Measurements from ENCODE around the gene SPTB.

Gene SPTB

DNA sequence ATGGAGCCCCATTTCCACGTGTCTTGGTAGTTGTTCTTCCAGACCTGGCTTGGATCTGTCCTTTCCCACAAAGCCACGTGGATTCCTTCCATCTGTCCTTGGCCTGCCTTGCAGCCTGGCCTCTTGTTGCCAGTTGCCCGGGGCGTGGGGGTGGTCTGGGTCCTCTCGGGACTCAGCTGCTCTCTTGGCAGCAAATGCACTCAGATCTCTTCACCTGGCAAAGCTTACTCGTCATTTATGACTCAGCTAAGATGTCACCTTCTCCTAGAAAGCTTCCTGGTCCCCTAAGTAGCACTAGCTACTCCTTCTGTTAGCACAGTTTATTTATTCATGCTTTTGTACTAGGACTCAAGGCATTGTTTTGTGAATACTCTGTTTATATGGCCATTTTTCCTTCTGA lies 161.8 kb downstream of the SPTB start:
- Histone ChIP-seq H3K9ac (ENCODE audit: low read depth, low read length) (no peak overlapping the region), H3K27me3 (ENCODE audit: control insufficient read depth, insufficient read depth, low read length) (peaks cover 7% of the 10 kb centered on the region; the same call in 1 of the 2 replicates), H3K4me3 (ENCODE audit: low read depth, low read length) (no peak overlapping the region), H3K36me3 (ENCODE audit: control insufficient read depth, insufficient read depth, low read length) (no peaks in the 10 kb centered on the region), H3K9me3 (ENCODE audit: control insufficient read depth, insufficient read depth, low read length) (peaks cover 5% of the 10 kb centered on the region; the same call in 1 of the 2 replicates), H3K4me1 (ENCODE audit: control insufficient read depth, insufficient read depth, low read length) (peaks cover 78% of the 10 kb centered on the region), H3K27ac (ENCODE audit: low read depth, low read length) (no peak overlapping the region)

DNA sequence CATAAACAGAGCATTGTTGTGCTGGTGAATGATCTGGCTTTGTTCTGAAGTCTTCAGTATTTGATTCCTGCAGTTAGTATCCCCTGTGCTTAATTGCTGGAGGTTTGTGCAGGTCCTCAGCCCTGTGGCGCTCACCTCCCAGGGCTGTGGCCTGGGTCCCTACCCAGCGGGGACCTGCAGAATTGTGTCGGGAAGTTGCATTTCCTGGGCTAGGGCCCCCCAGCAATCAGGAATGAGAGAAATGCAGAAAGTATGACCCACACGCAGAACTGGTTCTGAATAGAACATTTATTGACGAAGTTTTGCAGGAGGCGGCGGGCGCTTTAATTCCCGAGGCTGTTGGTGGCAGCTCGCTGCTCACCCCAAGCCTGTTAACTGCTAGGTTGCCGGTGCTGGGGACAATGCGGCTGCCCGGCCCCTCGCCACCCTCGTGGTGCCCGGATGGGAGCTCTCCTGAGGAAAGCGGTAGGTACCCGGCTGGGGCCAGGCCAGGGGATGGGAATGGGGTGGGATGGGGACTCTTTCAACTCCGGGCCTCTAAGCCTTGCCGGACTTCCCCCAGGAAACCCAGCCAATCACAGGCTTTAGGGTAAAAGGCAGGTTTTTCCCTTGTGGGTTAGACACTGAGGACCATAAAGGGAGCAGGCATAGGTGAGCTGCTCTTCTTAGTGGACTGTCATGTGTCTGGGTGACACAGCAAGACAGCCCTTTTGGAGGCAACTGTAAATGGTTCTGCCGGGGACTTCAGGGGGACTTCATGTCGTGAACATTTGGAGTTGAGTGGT lies 163.9 kb downstream of the SPTB start:
- Histone ChIP-seq H3K9ac (ENCODE audit: low read depth, low read length) (no peak overlapping the region), H3K27me3 (ENCODE audit: control insufficient read depth, insufficient read depth, low read length) (peaks cover 7% of the 10 kb centered on the region; the same call in 1 of the 2 replicates), H3K9me3 (ENCODE audit: control insufficient read depth, insufficient read depth, low read length) (peaks cover 5% of the 10 kb centered on the region; the same call in 1 of the 2 replicates), H3K4me1 (ENCODE audit: control insufficient read depth, insufficient read depth, low read length) (peaks cover 62% of the 10 kb centered on the region), H3K27ac (ENCODE audit: low read depth, low read length) (peak overlapping the region; percentile 80), H3K36me3 (ENCODE audit: control insufficient read depth, insufficient read depth, low read length) (no peaks in the 10 kb centered on the region), H3K4me3 (ENCODE audit: low read depth, low read length) (peak overlapping the region; percentile 50)

DNA sequence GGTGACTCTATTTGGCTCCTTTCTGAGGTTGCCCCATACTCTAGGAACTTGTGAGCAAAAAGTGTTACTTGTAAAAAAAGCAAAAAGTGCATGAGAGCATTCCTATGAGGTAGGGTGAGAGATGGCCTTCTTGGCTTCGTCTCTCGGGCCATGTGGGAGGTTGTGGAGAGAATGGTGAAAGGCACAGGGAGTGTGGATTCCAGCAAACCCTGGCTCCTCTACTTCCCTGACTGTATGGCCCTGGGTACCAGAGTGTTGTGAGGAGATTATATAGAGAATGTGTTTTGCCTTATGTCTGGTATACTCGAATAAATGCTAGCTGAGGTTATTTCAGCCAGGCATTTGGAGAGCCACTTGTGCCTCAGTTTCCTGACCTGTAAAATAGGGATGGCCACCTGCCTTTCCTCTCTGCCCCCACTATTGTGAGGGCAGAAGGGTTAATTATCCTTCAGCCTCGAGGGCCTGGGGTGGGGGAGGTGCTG lies 164.5 kb downstream of the SPTB start:
- H3K27ac ChIP-seq (ENCODE audit: low read depth, low read length), result peak overlapping the region; percentile 80
- peaks cover 7% of the 10 kb centered on the region; the same call in 1 of the 2 replicates for H3K27me3 ChIP-seq (ENCODE audit: control insufficient read depth, insufficient read depth, low read length)
- peak overlapping the region; percentile 50; the same call in 1 of the 2 replicates for H3K4me3 ChIP-seq (ENCODE audit: low read depth, low read length)
- H3K9ac ChIP-seq (ENCODE audit: low read depth, low read length), result no peak overlapping the region
- H3K4me1 ChIP-seq (ENCODE audit: control insufficient read depth, insufficient read depth, low read length), result peaks cover 56% of the 10 kb centered on the region
- no peaks in the 10 kb centered on the region for H3K36me3 ChIP-seq (ENCODE audit: control insufficient read depth, insufficient read depth, low read length)
- H3K9me3 ChIP-seq (ENCODE audit: control insufficient read depth, insufficient read depth, low read length), result peaks cover 5% of the 10 kb centered on the region; the same call in 1 of the 2 replicates

DNA sequence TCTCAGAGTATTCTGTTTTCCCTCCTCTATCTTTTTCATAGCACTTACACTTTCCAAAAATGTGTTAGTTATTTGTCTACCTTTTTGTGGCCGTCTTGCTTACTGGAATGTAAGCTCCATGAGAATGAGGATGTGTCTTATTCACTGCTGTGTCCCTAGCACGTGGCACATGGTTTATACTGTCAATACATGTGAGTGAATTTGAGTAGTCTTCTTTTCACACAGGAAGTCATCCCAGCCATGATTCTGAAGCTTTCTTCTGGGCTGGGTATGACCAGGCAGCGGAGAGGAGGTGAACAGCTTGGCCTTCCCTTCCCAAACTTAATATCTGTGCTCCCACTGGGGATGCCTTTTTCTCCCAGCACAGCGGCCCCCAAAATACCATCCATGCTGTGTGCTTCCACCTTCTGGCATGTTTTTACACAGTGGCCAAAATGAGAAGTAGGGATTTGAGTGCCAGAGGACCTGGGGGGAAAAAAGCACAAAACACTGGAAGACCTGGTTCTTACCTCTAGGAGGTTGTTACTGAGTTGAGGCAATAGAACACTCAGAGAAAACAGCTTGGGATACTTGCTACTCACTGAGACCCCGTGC lies 165.2 kb downstream of the SPTB start:
- H3K4me3 ChIP-seq (ENCODE audit: low read depth, low read length), result no peak overlapping the region
- H3K4me1 ChIP-seq (ENCODE audit: control insufficient read depth, insufficient read depth, low read length), result peaks cover 54% of the 10 kb centered on the region
- 0 out of 2 replicates have a peak, but pooled peaks cover 3% of the 10 kb centered on the region for H3K36me3 ChIP-seq (ENCODE audit: control insufficient read depth, insufficient read depth, low read length)
- H3K27ac ChIP-seq (ENCODE audit: low read depth, low read length), result no peak overlapping the region
- peaks cover 7% of the 10 kb centered on the region; the same call in 1 of the 2 replicates for H3K27me3 ChIP-seq (ENCODE audit: control insufficient read depth, insufficient read depth, low read length)
- peaks cover 5% of the 10 kb centered on the region; the same call in 1 of the 2 replicates for H3K9me3 ChIP-seq (ENCODE audit: control insufficient read depth, insufficient read depth, low read length)
- H3K9ac ChIP-seq (ENCODE audit: low read depth, low read length), result no peak overlapping the region

DNA sequence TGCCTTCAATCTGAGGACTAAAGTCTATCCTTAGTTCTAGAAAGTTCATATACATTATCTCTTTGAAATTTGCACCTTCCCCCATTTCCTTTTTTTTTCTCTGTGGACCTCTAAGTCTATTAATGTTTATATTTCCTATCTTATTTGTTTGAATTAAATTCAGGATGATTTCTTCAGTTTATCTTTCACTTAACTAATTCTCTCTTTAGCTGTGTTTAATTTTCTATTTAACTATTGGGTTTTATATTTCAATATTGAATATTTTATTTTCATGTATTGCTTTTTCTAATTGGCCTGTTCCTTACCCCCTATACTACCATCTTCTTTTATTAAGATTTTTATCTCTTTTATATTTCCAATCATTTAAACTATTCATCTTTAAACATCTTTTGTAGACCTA lies 166.0 kb downstream of the SPTB start:
- H3K9me3 ChIP-seq (ENCODE audit: control insufficient read depth, insufficient read depth, low read length), result peaks cover 5% of the 10 kb centered on the region; the same call in 1 of the 2 replicates
- no peak overlapping the region for H3K9ac ChIP-seq (ENCODE audit: low read depth, low read length)
- H3K27ac ChIP-seq (ENCODE audit: low read depth, low read length), result no peak overlapping the region
- peaks cover 7% of the 10 kb centered on the region; the same call in 1 of the 2 replicates for H3K27me3 ChIP-seq (ENCODE audit: control insufficient read depth, insufficient read depth, low read length)
- H3K4me1 ChIP-seq (ENCODE audit: control insufficient read depth, insufficient read depth, low read length), result peaks cover 54% of the 10 kb centered on the region
- H3K36me3 ChIP-seq (ENCODE audit: control insufficient read depth, insufficient read depth, low read length), result 0 out of 2 replicates have a peak, but pooled peaks cover 3% of the 10 kb centered on the region
- no peak overlapping the region for H3K4me3 ChIP-seq (ENCODE audit: low read depth, low read length)

DNA sequence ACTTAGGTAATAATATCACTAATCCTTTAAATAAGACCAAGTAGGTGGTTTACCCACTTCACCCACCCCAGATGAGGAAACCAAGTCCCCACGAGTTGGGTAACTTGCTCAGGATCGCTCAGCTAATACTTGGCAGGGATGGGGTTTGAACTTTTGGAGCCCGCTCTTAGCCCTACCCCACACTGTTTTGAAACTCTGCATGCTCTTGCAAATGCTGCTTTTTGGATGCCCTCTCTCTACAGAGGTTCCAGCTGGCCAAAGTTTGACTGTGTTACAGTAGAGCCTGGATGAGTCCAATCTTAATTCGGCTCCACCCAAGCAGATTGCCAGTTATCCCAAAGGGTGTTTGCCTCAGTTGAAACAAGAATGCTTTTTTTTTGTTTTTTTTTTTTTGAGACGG lies 168.7 kb downstream of the SPTB start:
- peaks cover 5% of the 10 kb centered on the region; the same call in 1 of the 2 replicates for H3K9me3 ChIP-seq (ENCODE audit: control insufficient read depth, insufficient read depth, low read length)
- no peak overlapping the region for H3K4me3 ChIP-seq (ENCODE audit: low read depth, low read length)
- H3K36me3 ChIP-seq (ENCODE audit: control insufficient read depth, insufficient read depth, low read length), result 0 out of 2 replicates have a peak, but pooled peaks cover 3% of the 10 kb centered on the region
- peaks cover 52% of the 10 kb centered on the region for H3K4me1 ChIP-seq (ENCODE audit: control insufficient read depth, insufficient read depth, low read length)
- no peak overlapping the region for H3K27ac ChIP-seq (ENCODE audit: low read depth, low read length)
- H3K27me3 ChIP-seq (ENCODE audit: control insufficient read depth, insufficient read depth, low read length), result peaks cover 7% of the 10 kb centered on the region
- H3K9ac ChIP-seq (ENCODE audit: low read depth, low read length), result no peak overlapping the region

DNA sequence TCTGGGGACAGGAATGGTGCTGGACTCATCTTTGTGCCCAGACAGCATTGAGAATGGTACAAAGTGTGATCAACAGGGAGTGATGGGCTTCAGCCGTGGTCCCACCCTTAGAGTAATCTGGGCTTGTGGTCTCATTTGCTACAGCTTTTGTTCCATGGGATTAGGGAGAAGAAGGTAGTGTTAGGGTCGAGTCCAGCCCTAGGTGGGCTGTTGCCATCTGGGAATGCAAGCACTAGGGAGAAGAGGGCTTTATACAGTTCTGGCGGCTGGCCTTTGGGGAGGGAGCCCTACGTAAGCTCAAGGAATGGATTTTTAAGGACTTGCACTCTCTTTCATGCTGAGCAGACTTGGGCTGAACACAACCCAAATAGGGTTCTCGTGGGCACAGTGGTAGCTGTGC lies 170.6 kb downstream of the SPTB start:
- H3K4me1 ChIP-seq (ENCODE audit: control insufficient read depth, insufficient read depth, low read length), result peaks cover 46% of the 10 kb centered on the region
- H3K27me3 ChIP-seq (ENCODE audit: control insufficient read depth, insufficient read depth, low read length), result peaks cover 9% of the 10 kb centered on the region
- no peak overlapping the region for H3K9ac ChIP-seq (ENCODE audit: low read depth, low read length)
- H3K9me3 ChIP-seq (ENCODE audit: control insufficient read depth, insufficient read depth, low read length), result peaks cover 5% of the 10 kb centered on the region; the same call in 1 of the 2 replicates
- 0 out of 2 replicates have a peak, but pooled peaks cover 3% of the 10 kb centered on the region for H3K36me3 ChIP-seq (ENCODE audit: control insufficient read depth, insufficient read depth, low read length)
- peak overlapping the region; percentile 52; the same call in 1 of the 2 replicates for H3K4me3 ChIP-seq (ENCODE audit: low read depth, low read length)
- H3K27ac ChIP-seq (ENCODE audit: low read depth, low read length), result no peak overlapping the region

DNA sequence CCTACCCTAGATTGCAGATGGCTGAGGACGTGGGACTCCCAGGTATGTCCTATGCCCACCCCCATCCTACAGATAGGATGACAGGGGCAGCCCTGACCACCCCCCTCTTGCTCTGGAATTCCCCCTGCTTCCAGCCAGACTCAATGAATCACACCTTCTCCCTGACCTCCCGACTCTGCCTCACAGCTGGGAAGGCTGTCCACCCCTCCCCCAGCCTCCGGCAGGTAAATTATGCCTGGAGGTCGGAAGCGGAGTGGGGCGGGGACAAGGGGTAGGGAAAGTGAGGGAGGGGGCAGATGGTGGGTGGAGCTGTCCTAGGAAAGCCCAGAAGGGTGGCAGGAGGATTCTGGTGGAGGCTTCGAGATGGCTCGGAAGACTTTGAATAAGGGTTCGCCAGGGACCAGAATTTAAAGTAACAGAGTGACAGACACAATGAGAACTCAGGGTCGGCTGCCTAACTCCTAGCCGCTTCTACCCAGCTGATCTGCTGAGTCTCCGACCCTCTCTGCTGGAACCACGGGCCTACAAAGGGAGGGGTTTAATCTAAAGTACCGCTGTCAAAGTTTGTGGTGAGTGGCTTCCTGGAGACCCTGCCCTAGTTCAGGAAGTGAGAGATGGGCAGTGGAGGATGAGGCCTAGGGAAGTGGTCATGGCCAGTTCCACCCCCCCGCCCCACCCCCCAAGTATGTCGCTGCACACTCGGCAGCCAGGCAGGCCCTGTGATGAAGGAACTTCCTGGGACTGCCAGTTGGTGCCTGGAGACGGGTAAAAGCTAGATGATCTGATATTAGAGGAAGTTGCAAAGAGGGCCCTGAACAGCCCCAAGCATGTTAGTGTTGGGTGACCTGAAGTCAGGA lies 171.3 kb downstream of the SPTB start:
- peaks cover 46% of the 10 kb centered on the region for H3K4me1 ChIP-seq (ENCODE audit: control insufficient read depth, insufficient read depth, low read length)
- peaks cover 5% of the 10 kb centered on the region; the same call in 1 of the 2 replicates for H3K27me3 ChIP-seq (ENCODE audit: control insufficient read depth, insufficient read depth, low read length)
- no peak overlapping the region for H3K9ac ChIP-seq (ENCODE audit: low read depth, low read length)
- H3K4me3 ChIP-seq (ENCODE audit: low read depth, low read length), result peak overlapping the region; percentile 52
- H3K27ac ChIP-seq (ENCODE audit: low read depth, low read length), result peak overlapping the region; percentile 63
- 0 out of 2 replicates have a peak, but pooled peaks cover 3% of the 10 kb centered on the region for H3K36me3 ChIP-seq (ENCODE audit: control insufficient read depth, insufficient read depth, low read length)
- peaks cover 1% of the 10 kb centered on the region; the same call in 1 of the 2 replicates for H3K9me3 ChIP-seq (ENCODE audit: control insufficient read depth, insufficient read depth, low read length)

DNA sequence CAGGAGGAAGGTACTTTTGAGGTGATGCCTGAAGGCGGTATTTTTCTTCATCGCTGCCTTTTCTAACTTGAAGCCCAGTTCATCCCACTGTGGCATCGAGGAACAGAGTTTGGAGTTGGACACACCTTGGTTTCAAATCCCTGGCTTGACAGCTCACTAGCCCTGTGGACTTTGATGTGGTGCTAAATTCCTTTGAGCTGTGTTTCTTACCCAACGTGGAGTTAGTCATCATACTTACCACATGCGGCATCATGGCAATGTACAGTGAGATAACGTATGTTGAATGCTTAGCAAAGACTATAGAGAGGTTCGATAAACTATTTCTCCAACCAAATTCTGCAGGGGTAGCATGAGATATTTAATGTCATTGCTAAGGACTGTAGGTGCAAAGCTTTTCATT lies 172.0 kb downstream of the SPTB start:
- 0 out of 2 replicates have a peak, but pooled peaks cover 3% of the 10 kb centered on the region for H3K36me3 ChIP-seq (ENCODE audit: control insufficient read depth, insufficient read depth, low read length)
- H3K4me1 ChIP-seq (ENCODE audit: control insufficient read depth, insufficient read depth, low read length), result peaks cover 50% of the 10 kb centered on the region
- H3K9ac ChIP-seq (ENCODE audit: low read depth, low read length), result no peak overlapping the region
- H3K4me3 ChIP-seq (ENCODE audit: low read depth, low read length), result peak overlapping the region; percentile 52
- H3K9me3 ChIP-seq (ENCODE audit: control insufficient read depth, insufficient read depth, low read length), result no peaks in the 10 kb centered on the region
- peaks cover 5% of the 10 kb centered on the region; the same call in 1 of the 2 replicates for H3K27me3 ChIP-seq (ENCODE audit: control insufficient read depth, insufficient read depth, low read length)
- peak overlapping the region; percentile 59 for H3K27ac ChIP-seq (ENCODE audit: low read depth, low read length)

DNA sequence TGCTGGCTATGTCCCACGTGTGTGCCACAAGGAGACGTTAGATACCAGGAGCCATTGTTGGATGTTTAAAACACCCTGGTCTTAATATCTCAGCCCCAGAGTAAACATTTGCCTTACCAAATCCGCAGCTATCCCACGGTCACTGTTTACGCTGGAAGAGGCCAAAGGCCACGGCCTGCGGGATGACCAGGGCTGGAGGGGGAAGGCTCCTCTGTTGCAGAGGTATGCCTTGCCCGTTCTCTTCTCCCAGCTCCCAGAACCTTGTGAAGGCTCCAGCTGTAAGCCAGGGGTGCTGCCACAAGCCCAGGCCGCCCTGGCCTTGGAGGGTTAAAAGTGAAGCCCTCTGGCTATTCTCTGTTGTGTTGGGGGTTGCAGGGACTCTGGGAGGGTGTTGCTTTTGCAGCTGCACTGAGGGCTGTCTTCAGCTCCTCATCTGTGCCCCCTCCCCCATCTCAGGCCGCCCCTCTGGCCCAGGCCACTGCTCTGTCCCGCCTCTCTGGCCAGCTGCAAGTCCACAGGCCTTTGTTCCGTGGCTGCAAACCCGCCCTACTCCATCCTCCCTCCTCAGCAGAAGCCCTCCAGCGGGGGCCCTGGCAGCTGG lies 173.0 kb downstream of the SPTB start:
- Histone ChIP-seq H3K4me3 (ENCODE audit: low read depth, low read length) (peak overlapping the region; percentile 81), H3K9ac (ENCODE audit: low read depth, low read length) (no peak overlapping the region), H3K4me1 (ENCODE audit: control insufficient read depth, insufficient read depth, low read length) (peaks cover 59% of the 10 kb centered on the region), H3K36me3 (ENCODE audit: control insufficient read depth, insufficient read depth, low read length) (0 out of 2 replicates have a peak, but pooled peaks cover 3% of the 10 kb centered on the region), H3K27ac (ENCODE audit: low read depth, low read length) (peak overlapping the region; percentile 53), H3K9me3 (ENCODE audit: control insufficient read depth, insufficient read depth, low read length) (no peaks in the 10 kb centered on the region), H3K27me3 (ENCODE audit: control insufficient read depth, insufficient read depth, low read length) (peaks cover 9% of the 10 kb centered on the region)
